H9 (cell line): ENCODE results near the gene SNTG2. TPM values are rescaled to one million over a fixed set of nuclear protein-coding genes. Genes with fewer than 3 reads are reported as not detected.

ENCODE experiments used
- DNase-seq: peaks from one replicate; pipeline ENCODE4 v3.0.0-alpha.2; 2017
- H2AFZ ChIP-seq: one replicate; pipeline ENCODE4 v1.6.1; 2013; ENCODE audit warnings: mild to moderate bottlenecking, low read length, control low read depth, moderate library complexity
- H2AK5ac ChIP-seq: 2 replicates; pipeline ENCODE4 v1.6.1; 2013; ENCODE audit warnings: low read length, control low read depth, mixed read lengths; ENCODE audit not compliant: insufficient read length
- H2BK120ac ChIP-seq: one replicate; pipeline ENCODE4 v1.6.1; 2013; ENCODE audit warnings: low read depth, mild to moderate bottlenecking, low read length, control low read depth, inconsistent platforms; ENCODE audit not compliant: poor library complexity, severe bottlenecking
- H2BK12ac ChIP-seq: 2 replicates; pipeline ENCODE4 v1.6.1; 2013; ENCODE audit warnings: low read length, control low read depth, mixed read lengths, low read depth; ENCODE audit not compliant: insufficient read length
- H2BK15ac ChIP-seq: 2 replicates; pipeline ENCODE4 v1.6.1; 2013; ENCODE audit warnings: low read depth, low read length, control low read depth
- H2BK20ac ChIP-seq: one replicate; pipeline ENCODE4 v1.6.1; 2013; ENCODE audit warnings: low read depth, mild to moderate bottlenecking, low read length, control low read depth, inconsistent platforms; ENCODE audit not compliant: poor library complexity, severe bottlenecking
- H2BK5ac ChIP-seq: 2 replicates; pipeline ENCODE4 v1.6.1; 2013; ENCODE audit warnings: low read length, control low read depth, mixed read lengths; ENCODE audit not compliant: insufficient read length
- H3K14ac ChIP-seq: 2 replicates; pipeline ENCODE4 v1.6.1; 2013; ENCODE audit warnings: low read length, control low read depth; ENCODE audit not compliant: insufficient read depth
- H3K18ac ChIP-seq: 2 replicates; pipeline ENCODE4 v1.6.1; 2013; ENCODE audit warnings: low read depth, mild to moderate bottlenecking, mixed read lengths, low read length, control low read depth; ENCODE audit not compliant: insufficient read length
- H3K23ac ChIP-seq: 2 replicates; pipeline ENCODE4 v1.6.1; 2013; ENCODE audit warnings: low read length, control low read depth, mixed read lengths, low read depth; ENCODE audit not compliant: insufficient read length
- H3K23me2 ChIP-seq: 2 replicates; pipeline ENCODE4 v1.6.1; 2013; ENCODE audit warnings: low read depth, mild to moderate bottlenecking, mixed read lengths, low read length, control low read depth; ENCODE audit not compliant: insufficient read length, poor library complexity, severe bottlenecking
- H3K27ac ChIP-seq: 2 replicates; pipeline ENCODE4 v1.5.1; 2013; ENCODE audit warnings: low read length, control low read depth, mixed read lengths, low read depth; ENCODE audit not compliant: insufficient read length
- H3K27me3 ChIP-seq: 2 replicates; pipeline ENCODE4 v1.6.1; 2013; ENCODE audit warnings: low read length, control low read depth, inconsistent platforms; ENCODE audit not compliant: insufficient read depth
- H3K4ac ChIP-seq: 2 replicates; pipeline ENCODE4 v1.6.1; 2013; ENCODE audit warnings: low read depth, mild to moderate bottlenecking, control low read depth, inconsistent platforms, low read length, moderate library complexity
- H3K4me1 ChIP-seq: 2 replicates; pipeline ENCODE4 v1.6.1; 2013; ENCODE audit warnings: low read length, control low read depth, inconsistent platforms; ENCODE audit not compliant: insufficient read depth
- H3K4me2 ChIP-seq: 2 replicates; pipeline ENCODE4 v1.6.1; 2013; ENCODE audit warnings: low read length, control low read depth, mixed read lengths; ENCODE audit not compliant: insufficient read length, insufficient read depth
- H3K56ac ChIP-seq: 2 replicates; pipeline ENCODE4 v1.6.1; 2013; ENCODE audit warnings: low read depth, mild to moderate bottlenecking, mixed read lengths, low read length, control low read depth; ENCODE audit not compliant: insufficient read length
- H3K79me1 ChIP-seq: 2 replicates; pipeline ENCODE4 v1.6.1; 2013; ENCODE audit warnings: low read depth, mild to moderate bottlenecking, moderate library complexity, low read length, control low read depth, inconsistent platforms; ENCODE audit not compliant: insufficient read depth, poor library complexity, severe bottlenecking
- H3K79me2 ChIP-seq: 2 replicates; pipeline ENCODE4 v1.6.1; 2013; ENCODE audit warnings: low read length, control low read depth, inconsistent platforms; ENCODE audit not compliant: insufficient read depth
- H3K9ac ChIP-seq: 2 replicates; pipeline ENCODE4 v1.6.1; 2013; ENCODE audit warnings: low read length, control low read depth, mixed read lengths; ENCODE audit not compliant: insufficient read length; ENCODE audit errors: extremely low read depth
- H3K9me3 ChIP-seq: one replicate; pipeline ENCODE4 v1.6.1; 2013; ENCODE audit warnings: low read depth, low read length, inconsistent platforms; ENCODE audit not compliant: control insufficient read depth
- H3T11ph ChIP-seq: one replicate; pipeline ENCODE4 v1.6.1; 2013; ENCODE audit warnings: mild to moderate bottlenecking, low read length, control low read depth, inconsistent platforms
- H4K20me1 ChIP-seq: one replicate; pipeline ENCODE4 v1.6.1; 2013; ENCODE audit not compliant: control insufficient read depth, insufficient read length, insufficient read depth
- H4K5ac ChIP-seq: 2 replicates; pipeline ENCODE4 v1.6.1; 2013; ENCODE audit warnings: low read depth, mild to moderate bottlenecking, mixed read lengths, low read length, control low read depth; ENCODE audit not compliant: insufficient read length
- H4K8ac ChIP-seq: replicated peaks from 2 replicates; pipeline ENCODE4 v1.6.1; 2013; ENCODE audit warnings: low read length, control low read depth, mixed read lengths, low read depth; ENCODE audit not compliant: insufficient read length
- H4K91ac ChIP-seq: 2 replicates; pipeline ENCODE4 v1.6.1; 2013; ENCODE audit warnings: low read depth, mild to moderate bottlenecking, moderate library complexity, mixed read lengths, low read length, control low read depth; ENCODE audit not compliant: insufficient read length
- H3K27ac Mint-ChIP-seq, 3 experiments: 2 replicates in 2 of 3; 3 replicates in 1 of 3; pipeline ENCODE4 v1.8.0; 2020 to 2021; ENCODE audit warnings: mixed read lengths in 3 of 3, mild to moderate bottlenecking in 1 of 3, moderate library complexity in 1 of 3
- H3K27me3 Mint-ChIP-seq: 2 replicates; pipeline ENCODE4 v1.8.0; 2021; ENCODE audit warnings: low read depth, mild to moderate bottlenecking, moderate library complexity, mixed read lengths
- H3K36me3 Mint-ChIP-seq, 3 experiments: 2 replicates in 2 of 3; 3 replicates in 1 of 3; pipeline ENCODE4 v1.8.0; 2020 to 2021; ENCODE audit warnings: low read depth in 3 of 3, mixed read lengths in 3 of 3; ENCODE audit not compliant: insufficient read depth in 1 of 3
- H3K4me1 Mint-ChIP-seq, 2 experiments: 2 replicates each; pipeline ENCODE4 v1.8.0; 2020; ENCODE audit warnings: mixed read lengths in 2 of 2
- H3K4me3 Mint-ChIP-seq, 2 experiments: 2 replicates in 1 of 2; 3 replicates in 1 of 2; pipeline ENCODE4 v1.8.0; 2020 to 2021; ENCODE audit warnings: mild to moderate bottlenecking in 2 of 2, mixed read lengths in 2 of 2, moderate library complexity in 1 of 2
- H3K9me3 Mint-ChIP-seq, 2 experiments: 2 replicates in 1 of 2; 3 replicates in 1 of 2; pipeline ENCODE4 v1.8.0; 2020; ENCODE audit warnings: mild to moderate bottlenecking in 2 of 2, mixed read lengths in 2 of 2, moderate library complexity in 1 of 2
- WGBS: extraction: QIAGEN DNeasy Blood & Tissue Kit; methylation state at CpG from one replicate; pipeline ENCODE4 v1.1.7; 2013; ENCODE audit warnings: missing lambda C conversion rate, low lambda C conversion rate, mixed read lengths; ENCODE audit not compliant: insufficient read length; ENCODE audit errors: extremely low coverage; 5-methylcytosine and 5-hydroxymethylcytosine counted together
- total RNA-seq: library from RNA; stranded (reverse); gene quantifications from 2 replicates; pipeline ENCODE4 v1.2.1, GENCODE V29; 2021
- TF ChIP-seq, protein P1 (sequence below): fragments of 200-600 bp; sonication (generic); conservative IDR thresholded peaks from 3 replicates; pipeline ENCODE4 v1.8.0; 2021; ENCODE audit warnings: antibody characterized with exemption, mild to moderate bottlenecking

The SNTG2 gene
- total RNA-seq, 1 experiment from 2014 or later = 13.2 TPM

DNA sequence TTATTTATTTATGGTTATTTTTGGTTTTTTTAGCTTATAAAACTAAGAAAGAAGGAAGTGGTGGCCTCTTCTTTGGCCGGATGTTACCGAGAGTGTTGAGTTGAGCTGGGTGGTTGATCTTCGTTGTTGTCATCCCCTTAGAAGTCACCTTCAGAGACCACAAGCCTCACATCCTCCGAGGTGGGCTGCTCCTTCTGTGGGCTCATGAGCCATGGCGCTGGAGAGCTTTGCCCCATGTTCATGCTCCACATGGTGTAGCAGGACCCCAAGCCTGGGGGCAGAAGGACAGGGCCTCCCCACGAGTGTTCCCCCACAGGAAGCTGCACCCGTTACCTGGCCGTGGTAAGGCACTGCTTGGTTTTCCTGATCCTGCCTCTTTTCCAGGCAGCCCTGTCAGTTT lies 23.4 kb downstream of the SNTG2 start:
- H3K9me3 ChIP-seq = no peaks in the 10 kb centered on the region
- TF ChIP-seq, protein P1, sequence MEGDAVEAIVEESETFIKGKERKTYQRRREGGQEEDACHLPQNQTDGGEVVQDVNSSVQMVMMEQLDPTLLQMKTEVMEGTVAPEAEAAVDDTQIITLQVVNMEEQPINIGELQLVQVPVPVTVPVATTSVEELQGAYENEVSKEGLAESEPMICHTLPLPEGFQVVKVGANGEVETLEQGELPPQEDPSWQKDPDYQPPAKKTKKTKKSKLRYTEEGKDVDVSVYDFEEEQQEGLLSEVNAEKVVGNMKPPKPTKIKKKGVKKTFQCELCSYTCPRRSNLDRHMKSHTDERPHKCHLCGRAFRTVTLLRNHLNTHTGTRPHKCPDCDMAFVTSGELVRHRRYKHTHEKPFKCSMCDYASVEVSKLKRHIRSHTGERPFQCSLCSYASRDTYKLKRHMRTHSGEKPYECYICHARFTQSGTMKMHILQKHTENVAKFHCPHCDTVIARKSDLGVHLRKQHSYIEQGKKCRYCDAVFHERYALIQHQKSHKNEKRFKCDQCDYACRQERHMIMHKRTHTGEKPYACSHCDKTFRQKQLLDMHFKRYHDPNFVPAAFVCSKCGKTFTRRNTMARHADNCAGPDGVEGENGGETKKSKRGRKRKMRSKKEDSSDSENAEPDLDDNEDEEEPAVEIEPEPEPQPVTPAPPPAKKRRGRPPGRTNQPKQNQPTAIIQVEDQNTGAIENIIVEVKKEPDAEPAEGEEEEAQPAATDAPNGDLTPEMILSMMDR = no peak
- no peak for DNase-seq

More for the DNA sequence above, 23.4 kb downstream of the SNTG2 start:
- H3K36me3 Mint-ChIP-seq = peaks cover 7 to 16% (median 14%) of the 10 kb centered on the region in 3 experiments; a peak in 6 of 7 replicates
- Histone ChIP-seq H2BK20ac (no peak overlapping the region), H3K18ac (no peak overlapping the region), H3K23me2 (no peaks in the 10 kb centered on the region), H3K4ac (no peak overlapping the region), H3K4me2 (no peak overlapping the region), H3K79me2 (peaks cover 6% of the 10 kb centered on the region; the same call in 1 of the 2 replicates), H4K91ac (no peak overlapping the region), H3K56ac (no peak overlapping the region), H2AK5ac (no peak overlapping the region), H2BK120ac (no peak overlapping the region), H3K79me1 (peaks cover 2% of the 10 kb centered on the region), H3T11ph (no peak overlapping the region), H2BK12ac (no peak overlapping the region), H3K27me3 (no peaks in the 10 kb centered on the region), H3K23ac (no peak overlapping the region), H2AFZ (no peak overlapping the region), H4K20me1 (no peaks in the 10 kb centered on the region), H3K27ac (no peak overlapping the region), H4K5ac (no peak overlapping the region), H3K9ac (no peak overlapping the region), H3K4me1 (peaks cover under 1% of the 10 kb centered on the region; the same call in 1 of the 2 replicates), H4K8ac (no peak overlapping the region), H2BK5ac (no peak overlapping the region), H2BK15ac (no peak overlapping the region), H3K14ac (no peak overlapping the region)
- no peak overlapping the region for H3K27ac Mint-ChIP-seq
- H3K4me3 Mint-ChIP-seq = no peak overlapping the region
- H3K4me1 Mint-ChIP-seq = peaks cover 6 to 11% of the 10 kb centered on the region in 2 experiments
- no CpG with 5 or more reads among the region's 8 CpGs for WGBS
- H3K9me3 Mint-ChIP-seq = peaks cover 8 to 11% of the 10 kb centered on the region in 2 experiments
- H3K27me3 Mint-ChIP-seq = no peaks in the 10 kb centered on the region; the same call in 1 of the 2 replicates
